Measurements from ENCODE around the gene TRERF1. TPM values are rescaled to one million over a fixed set of nuclear protein-coding genes. Genes with fewer than 3 reads are reported as not detected.
A peak's percentile ranks its signal among the peaks of the same experiment; 100 is the strongest.

Gene TRERF1
- polyA plus RNA-seq, 1 donor = 5.1 TPM

DNA sequence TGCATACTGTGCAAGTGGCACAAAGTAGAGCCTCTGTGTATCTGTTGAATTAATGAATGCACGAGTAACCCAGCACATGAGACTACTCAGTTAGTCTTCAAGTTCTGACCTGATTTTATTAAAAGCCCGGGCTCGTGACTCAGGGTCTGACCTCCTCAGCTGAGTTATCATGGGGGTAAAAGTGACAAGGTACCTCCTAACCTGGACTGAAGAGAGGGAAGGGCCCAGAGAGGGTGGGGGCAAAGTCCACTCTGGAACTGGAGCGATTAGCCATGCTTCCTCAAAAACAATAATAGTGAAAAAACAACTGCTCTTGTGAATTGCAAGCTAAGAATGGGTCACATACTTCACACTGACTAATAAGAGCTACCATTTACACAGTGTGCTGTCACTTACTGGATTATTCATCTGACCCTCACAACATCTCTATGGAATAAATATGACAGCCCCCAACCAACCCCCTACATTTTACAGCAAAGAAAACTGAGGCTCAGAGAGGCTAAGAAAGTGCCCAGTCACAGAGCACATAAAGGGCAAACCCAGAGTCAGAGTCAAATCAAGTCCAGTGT, 26.7 kb downstream of the TRERF1 start:
- H3K9me3 ChIP-seq (ENCODE audit: control insufficient read depth, low read depth, low read length) = no peaks in the 10 kb centered on the region
- no peak overlapping the region for H3K4me3 ChIP-seq (ENCODE audit: low read length)
- H3K36me3 ChIP-seq (ENCODE audit: control insufficient read depth, insufficient read depth, low read length) = no peaks in the 10 kb centered on the region
- DNase-seq = peak; percentile 93 to 97
- no CpG with 5 or more reads among the region's 4 CpGs for WGBS (ENCODE audit: insufficient coverage, low lambda C conversion rate)
- peak overlapping the region; percentile 74 for H3K27ac ChIP-seq (ENCODE audit: low read length)
- H3K4me1 ChIP-seq (ENCODE audit: control insufficient read depth, insufficient read depth, low read length) = peaks cover 28% of the 10 kb centered on the region
- H3K27me3 ChIP-seq (ENCODE audit: control insufficient read depth, insufficient read depth, low read length) = no peaks in the 10 kb centered on the region

GRCh38 chr6:42423244-42423643, 28.5 kb downstream of the TRERF1 start:
- no CpG with 5 or more reads among the region's 8 CpGs for WGBS (ENCODE audit: insufficient coverage, low lambda C conversion rate)
- no peak overlapping the region for H3K27ac ChIP-seq (ENCODE audit: low read length)
- no peaks in the 10 kb centered on the region for H3K9me3 ChIP-seq (ENCODE audit: control insufficient read depth, low read depth, low read length)
- no peaks in the 10 kb centered on the region for H3K27me3 ChIP-seq (ENCODE audit: control insufficient read depth, insufficient read depth, low read length)
- no peak overlapping the region for H3K4me3 ChIP-seq (ENCODE audit: low read length)
- no peaks in the 10 kb centered on the region for H3K36me3 ChIP-seq (ENCODE audit: control insufficient read depth, insufficient read depth, low read length)
- DNase-seq = no peak
- H3K4me1 ChIP-seq (ENCODE audit: control insufficient read depth, insufficient read depth, low read length) = peaks cover 31% of the 10 kb centered on the region

DNA sequence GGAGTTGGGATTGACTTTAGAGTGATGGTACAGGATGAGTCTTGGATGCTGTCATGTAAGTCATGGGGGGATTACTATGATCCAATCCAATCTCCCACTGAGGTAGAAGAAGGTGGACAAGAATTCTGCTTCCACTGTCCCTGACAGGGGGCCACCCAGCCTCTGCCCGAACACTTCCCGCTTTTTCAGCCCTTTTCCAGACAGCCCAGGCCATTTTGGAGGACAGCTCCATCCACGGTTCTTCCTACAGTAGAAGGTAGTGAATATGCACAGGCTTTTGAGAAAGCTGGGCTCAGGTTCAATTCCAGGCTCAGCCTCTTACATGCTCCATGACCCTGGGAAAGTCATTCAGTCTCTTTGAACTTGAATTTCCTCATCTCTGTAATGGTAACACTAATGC, 31.0 kb downstream of the TRERF1 start:
- H3K36me3 ChIP-seq (ENCODE audit: control insufficient read depth, insufficient read depth, low read length) = no peaks in the 10 kb centered on the region
- no peak for DNase-seq
- H3K27me3 ChIP-seq (ENCODE audit: control insufficient read depth, insufficient read depth, low read length) = no peaks in the 10 kb centered on the region
- no peak overlapping the region for H3K27ac ChIP-seq (ENCODE audit: low read length)
- H3K4me3 ChIP-seq (ENCODE audit: low read length) = no peak overlapping the region
- WGBS (ENCODE audit: insufficient coverage, low lambda C conversion rate) = no CpG with 5 or more reads among the region's 3 CpGs
- no peaks in the 10 kb centered on the region for H3K9me3 ChIP-seq (ENCODE audit: control insufficient read depth, low read depth, low read length)
- peaks cover 23% of the 10 kb centered on the region for H3K4me1 ChIP-seq (ENCODE audit: control insufficient read depth, insufficient read depth, low read length)

DNA sequence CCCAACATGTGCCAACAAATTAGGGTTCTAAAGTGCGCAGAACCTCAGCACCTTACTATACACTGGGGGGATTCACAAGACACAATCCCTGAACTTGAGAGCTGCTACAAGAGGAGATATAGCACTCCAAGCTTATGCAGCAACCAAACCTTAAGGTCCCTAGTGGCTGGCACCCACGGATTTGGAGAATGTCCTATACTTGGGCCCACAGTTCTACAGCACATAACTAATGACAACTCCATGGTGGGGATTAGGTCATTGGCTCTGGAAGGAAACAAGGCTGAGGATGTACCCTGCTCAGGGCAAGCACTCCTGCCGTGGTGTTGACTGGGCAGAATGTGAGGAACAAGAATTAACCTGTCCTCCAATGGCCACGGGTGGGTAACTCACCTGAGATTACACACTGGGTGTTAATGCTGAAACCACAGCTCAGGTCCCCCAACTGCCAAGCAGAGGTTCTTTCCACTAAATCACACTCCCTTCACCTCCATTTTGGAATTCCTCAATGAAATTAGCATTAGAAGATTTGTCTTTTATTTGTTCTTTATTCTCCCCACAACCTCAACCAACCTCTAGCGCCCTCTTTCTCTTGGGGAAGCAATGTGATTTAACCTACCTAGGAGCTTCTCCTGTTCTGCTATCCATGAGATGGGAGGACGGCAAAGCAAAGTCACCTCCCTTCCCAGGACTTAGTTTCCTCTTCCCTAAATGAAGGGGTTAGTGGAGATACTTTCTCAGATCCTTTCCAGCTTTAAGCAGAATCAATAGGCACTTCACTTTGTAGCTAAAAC, 32.0 kb downstream of the TRERF1 start:
- 80% methylated on average over 1 of the region's 6 CpGs for WGBS (ENCODE audit: insufficient coverage, low lambda C conversion rate)

DNA sequence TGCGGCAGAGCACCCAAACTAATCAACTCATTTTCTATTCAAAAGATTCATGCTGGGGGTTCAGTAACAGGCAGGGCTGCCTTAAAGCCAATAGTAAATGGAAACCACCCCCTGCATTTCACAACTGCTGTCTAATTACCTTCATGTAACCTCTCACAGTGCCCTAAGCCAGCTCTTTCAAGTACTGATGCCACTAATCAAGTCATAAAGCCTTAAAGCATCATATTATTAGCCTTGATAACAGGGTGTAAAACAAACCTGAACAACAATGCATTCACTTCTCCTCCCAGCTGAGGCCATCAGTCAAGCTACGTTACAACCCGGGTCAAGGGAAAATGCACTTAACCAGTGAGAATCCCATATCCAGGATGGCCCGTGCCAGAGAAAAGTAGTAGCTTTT, 33.0 kb downstream of the TRERF1 start:
- peaks cover 10% of the 10 kb centered on the region for H3K4me1 ChIP-seq (ENCODE audit: control insufficient read depth, insufficient read depth, low read length)
- H3K9me3 ChIP-seq (ENCODE audit: control insufficient read depth, low read depth, low read length) = no peaks in the 10 kb centered on the region
- H3K27me3 ChIP-seq (ENCODE audit: control insufficient read depth, insufficient read depth, low read length) = no peaks in the 10 kb centered on the region
- no peaks in the 10 kb centered on the region for H3K36me3 ChIP-seq (ENCODE audit: control insufficient read depth, insufficient read depth, low read length)
- no CpG with 5 or more reads among the region's 4 CpGs for WGBS (ENCODE audit: insufficient coverage, low lambda C conversion rate)
- peak overlapping the region; percentile 65 for H3K27ac ChIP-seq (ENCODE audit: low read length)
- DNase-seq = peak; percentile 78 to 90
- H3K4me3 ChIP-seq (ENCODE audit: low read length) = no peak overlapping the region

More for the DNA sequence above, 32.0 kb downstream of the TRERF1 start:
- Histone ChIP-seq H3K27ac (ENCODE audit: low read length) (no peak overlapping the region), H3K27me3 (ENCODE audit: control insufficient read depth, insufficient read depth, low read length) (no peaks in the 10 kb centered on the region), H3K9me3 (ENCODE audit: control insufficient read depth, low read depth, low read length) (no peaks in the 10 kb centered on the region), H3K4me1 (ENCODE audit: control insufficient read depth, insufficient read depth, low read length) (peaks cover 18% of the 10 kb centered on the region), H3K36me3 (ENCODE audit: control insufficient read depth, insufficient read depth, low read length) (no peaks in the 10 kb centered on the region), H3K4me3 (ENCODE audit: low read length) (no peak overlapping the region)
- no peak for DNase-seq

DNA sequence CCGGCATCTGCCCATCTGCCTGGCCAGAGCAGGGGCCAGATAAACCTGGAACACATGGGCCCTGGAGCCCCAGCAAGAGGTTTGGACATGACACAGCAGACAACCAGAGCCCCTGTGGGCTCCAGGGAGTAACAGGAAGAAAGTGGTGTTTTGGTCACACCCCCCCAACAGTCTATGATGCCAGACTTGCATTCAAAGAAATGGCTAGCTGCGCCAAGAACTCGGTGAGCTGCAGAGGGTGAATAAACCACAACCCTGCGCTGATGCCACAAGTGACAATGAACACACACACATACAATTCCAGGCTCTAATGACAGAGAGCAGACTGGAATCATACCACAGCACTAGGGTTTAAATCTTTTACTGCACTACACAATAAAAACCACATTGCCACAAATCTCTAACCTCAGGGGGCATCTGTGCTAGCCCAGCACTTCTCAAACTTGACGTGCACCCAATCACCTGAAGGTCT, 34.0 kb downstream of the TRERF1 start:
- H3K36me3 ChIP-seq (ENCODE audit: control insufficient read depth, insufficient read depth, low read length) = no peaks in the 10 kb centered on the region
- no peaks in the 10 kb centered on the region for H3K9me3 ChIP-seq (ENCODE audit: control insufficient read depth, low read depth, low read length)
- no peak for DNase-seq
- no peak overlapping the region for H3K4me3 ChIP-seq (ENCODE audit: low read length)
- no peaks in the 10 kb centered on the region for H3K27me3 ChIP-seq (ENCODE audit: control insufficient read depth, insufficient read depth, low read length)
- no peak overlapping the region for H3K27ac ChIP-seq (ENCODE audit: low read length)
- peaks cover 10% of the 10 kb centered on the region for H3K4me1 ChIP-seq (ENCODE audit: control insufficient read depth, insufficient read depth, low read length)
- WGBS (ENCODE audit: insufficient coverage, low lambda C conversion rate) = 83% methylated on average over 1 of the region's 5 CpGs

- Histone ChIP-seq H3K36me3 (ENCODE audit: control insufficient read depth, insufficient read depth, low read length) (no peaks in the 10 kb centered on the region), H3K27ac (ENCODE audit: low read length) (no peak overlapping the region), H3K9me3 (ENCODE audit: control insufficient read depth, low read depth, low read length) (no peaks in the 10 kb centered on the region), H3K4me3 (ENCODE audit: low read length) (no peak overlapping the region), H3K27me3 (ENCODE audit: control insufficient read depth, insufficient read depth, low read length) (no peaks in the 10 kb centered on the region), H3K4me1 (ENCODE audit: control insufficient read depth, insufficient read depth, low read length) (no peaks in the 10 kb centered on the region)
- no CpG with 5 or more reads among the region's 6 CpGs for WGBS (ENCODE audit: insufficient coverage, low lambda C conversion rate)
- no peak for DNase-seq
Observed at GRCh38 chr6:42411406-42411805, 40.3 kb downstream of the TRERF1 start.

- no peak for DNase-seq
- H3K4me3 ChIP-seq (ENCODE audit: low read length) = no peak overlapping the region
- no peaks in the 10 kb centered on the region for H3K36me3 ChIP-seq (ENCODE audit: control insufficient read depth, insufficient read depth, low read length)
- no CpG with 5 or more reads among the region's 1 CpG for WGBS (ENCODE audit: insufficient coverage, low lambda C conversion rate)
- H3K27ac ChIP-seq (ENCODE audit: low read length) = no peak overlapping the region
- H3K27me3 ChIP-seq (ENCODE audit: control insufficient read depth, insufficient read depth, low read length) = no peaks in the 10 kb centered on the region
- H3K4me1 ChIP-seq (ENCODE audit: control insufficient read depth, insufficient read depth, low read length) = no peaks in the 10 kb centered on the region
- no peaks in the 10 kb centered on the region for H3K9me3 ChIP-seq (ENCODE audit: control insufficient read depth, low read depth, low read length)
Observed at GRCh38 chr6:42410861-42411260, 40.9 kb downstream of the TRERF1 start.

GRCh38 chr6:42409581-42409980, 42.1 kb downstream of the TRERF1 start:
- no peak for DNase-seq
- Histone ChIP-seq H3K36me3 (ENCODE audit: control insufficient read depth, insufficient read depth, low read length) (no peaks in the 10 kb centered on the region), H3K27ac (ENCODE audit: low read length) (no peak overlapping the region), H3K9me3 (ENCODE audit: control insufficient read depth, low read depth, low read length) (no peaks in the 10 kb centered on the region), H3K4me1 (ENCODE audit: control insufficient read depth, insufficient read depth, low read length) (peaks cover 6% of the 10 kb centered on the region), H3K4me3 (ENCODE audit: low read length) (no peak overlapping the region), H3K27me3 (ENCODE audit: control insufficient read depth, insufficient read depth, low read length) (no peaks in the 10 kb centered on the region)
- 92% methylated on average over 2 of the region's 2 CpGs for WGBS (ENCODE audit: insufficient coverage, low lambda C conversion rate)

DNA sequence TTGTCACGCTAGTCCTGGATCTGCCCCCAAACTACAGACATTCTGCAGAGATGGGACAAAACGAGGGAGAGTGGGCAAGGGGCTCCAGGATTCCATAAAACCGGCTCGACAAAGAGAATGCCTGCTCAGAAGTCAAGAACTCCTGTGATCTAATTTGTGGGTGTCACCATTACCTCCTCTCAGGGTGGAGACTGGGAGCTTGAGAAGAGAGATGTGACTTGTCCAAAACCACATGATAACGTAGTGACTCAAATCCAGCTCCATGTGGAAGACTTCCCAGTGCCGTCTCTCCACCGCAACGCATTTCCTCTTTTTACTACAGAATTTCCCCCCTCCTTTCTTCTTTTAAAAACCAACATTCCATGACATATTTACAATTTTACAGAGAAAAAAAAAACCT, 44.3 kb downstream of the TRERF1 start:
- H3K4me1 ChIP-seq (ENCODE audit: control insufficient read depth, insufficient read depth, low read length) = peaks cover 25% of the 10 kb centered on the region
- H3K36me3 ChIP-seq (ENCODE audit: control insufficient read depth, insufficient read depth, low read length) = no peaks in the 10 kb centered on the region
- DNase-seq = no peak
- no peak overlapping the region for H3K4me3 ChIP-seq (ENCODE audit: low read length)
- H3K27me3 ChIP-seq (ENCODE audit: control insufficient read depth, insufficient read depth, low read length) = no peaks in the 10 kb centered on the region
- WGBS (ENCODE audit: insufficient coverage, low lambda C conversion rate) = 100% methylated on average over 2 of the region's 8 CpGs
- H3K9me3 ChIP-seq (ENCODE audit: control insufficient read depth, low read depth, low read length) = no peaks in the 10 kb centered on the region
- H3K27ac ChIP-seq (ENCODE audit: low read length) = no peak overlapping the region

Measured in large intestine (tissue), 3 donors.